ENCODE results near the gene NRN1L. TPM values are rescaled to one million over a fixed set of nuclear protein-coding genes. Genes with fewer than 3 reads are reported as not detected.
A peak's percentile ranks its signal among the peaks of the same experiment; 100 is the strongest.
"Not testable (repeated sequence)": the region's sequence is repeated elsewhere in the genome, so short reads cannot be mapped to it uniquely, and the experiment has no call there.

NRN1L gene
- not detected in 2 replicates for total RNA-seq (2014; rRNA removed)
- Bru-seq, nascent RNA: not detected
- BruChase-seq, experiment 1, labeled RNA remaining after a 6-hour chase: percentile 36 among the genes with signal in this experiment
- BruChase-seq, experiment 2, labeled RNA remaining after a 2-hour chase: not detected
- long read RNA-seq: 0 reads

GRCh38 chr16:67884684-67885083 lies at the start of gene NRN1L:
Gene NRN1L (plus strand): TSS chr16:67884885. CDS start chr16:67884904, 19 bp downstream.
- H3K36me3 ChIP-seq (ENCODE audit: low read depth, low read length): peaks cover 4% of the 10 kb centered on the region; the same call in 1 of the 2 replicates
- no peaks in the 10 kb centered on the region for H3K9me3 ChIP-seq (ENCODE audit: low read length)
- H3K4me1 ChIP-seq (ENCODE audit: insufficient read depth, low read length): peaks cover 6% of the 10 kb centered on the region; the same call in 1 of the 2 replicates
- H3K4me2 ChIP-seq (ENCODE audit: low read length): peak within 1 kb of the TSS; percentile 47; the same call in 1 of the 2 replicates
- peak; percentile 77 for DNase-seq
- no TSS peak for BruUV-seq (replicated peaks)
- ChIA-PET POLR2A (ENCODE audit: unreplicated experiment) (interaction anchor here (0.6 kb wide), 1 partner anchor 166 kb away, joined by 3 read pairs; the partner anchor contains the start of gene GFOD2), CTCF (interaction anchor here (0.6 to 1.7 kb wide), 2 partner anchors 40 to 65 kb away, joined by 4 read pairs; no protein-coding TSS in a partner anchor)
- ATAC-seq: peak; percentile 83
- intact Hi-C loops (cut with micrococcal nuclease): no loop called here
- no peaks in the 10 kb centered on the region for H4K20me1 ChIP-seq (ENCODE audit: low read length)
- H3K9me2 ChIP-seq (replicated peaks; ENCODE audit: low read length): no peaks in the 10 kb centered on the region
- H3K4me3 ChIP-seq (ENCODE audit: low read length): no peak within 1 kb of the TSS
- no peaks in the 10 kb centered on the region for H3F3A ChIP-seq (ENCODE audit: low read length, unreplicated experiment)
- no peaks in the 10 kb centered on the region for H3K79me2 ChIP-seq (ENCODE audit: low read length)
- no peak within 1 kb of the TSS for H3K9ac ChIP-seq (ENCODE audit: low read length)
- no peak within 1 kb of the TSS for H2AFZ ChIP-seq (ENCODE audit: low read length)
- TF ChIP-seq CTCF (conservative IDR thresholded peaks at IDR 0.05; ENCODE audit: low read depth, low read length): no peak
- no peak for TF ChIP-seq EZH2 (IDR thresholded peaks at IDR 0.05; ENCODE audit: low read length, unreplicated experiment)
- no peak for TF ChIP-seq EZH2phosphoT487 (IDR thresholded peaks at IDR 0.05; ENCODE audit: borderline replicate concordance, low read length)
- no peaks in the 10 kb centered on the region for H3K27me3 ChIP-seq (ENCODE audit: low read length)
- no peak within 1 kb of the TSS for H3K27ac ChIP-seq (ENCODE audit: low read length)

- intact Hi-C loops (cut with micrococcal nuclease); H3K36me3 ChIP-seq (ENCODE audit: low read depth, low read length); H3K9me3 ChIP-seq (ENCODE audit: low read length); H3F3A ChIP-seq (ENCODE audit: low read length, unreplicated experiment); DNase-seq; H3K27me3 ChIP-seq (ENCODE audit: low read length); H3K4me2 ChIP-seq (ENCODE audit: low read length); H4K20me1 ChIP-seq (ENCODE audit: low read length); H3K9me2 ChIP-seq (replicated peaks; ENCODE audit: low read length); ATAC-seq; H3K27ac ChIP-seq (ENCODE audit: low read length); H3K9ac ChIP-seq (ENCODE audit: low read length); BruUV-seq (replicated peaks); H3K4me3 ChIP-seq (ENCODE audit: low read length); H2AFZ ChIP-seq (ENCODE audit: low read length): not testable (repeated sequence)
- Histone ChIP-seq H3K4me1 (ENCODE audit: insufficient read depth, low read length) (peaks cover 15% of the 10 kb centered on the region), H3K79me2 (ENCODE audit: low read length) (peaks cover 15% of the 10 kb centered on the region)
- CTCF ChIA-PET: interaction anchor here (0.7 kb wide), 1 partner anchor 290 kb away, joined by 4 read pairs; no protein-coding TSS in a partner anchor
- POLR2A ChIA-PET (ENCODE audit: unreplicated experiment): interaction anchor here (0.6 kb wide), 1 partner anchor 275 kb away, joined by 16 read pairs; the partner anchor contains the start of gene CTCF
Measured at GRCh38 chr16:67837190-67837589, 47.5 kb upstream of the NRN1L start.

- no TSS peak for BruUV-seq (replicated peaks)
- no peak overlapping the region for H3K9ac ChIP-seq (ENCODE audit: low read length)
- no peaks in the 10 kb centered on the region for H3K9me2 ChIP-seq (replicated peaks; ENCODE audit: low read length)
- peaks cover 10% of the 10 kb centered on the region for H3K4me1 ChIP-seq (ENCODE audit: insufficient read depth, low read length)
- no peaks in the 10 kb centered on the region for H3F3A ChIP-seq (ENCODE audit: low read length, unreplicated experiment)
- ChIA-PET CTCF (no interaction called here), POLR2A (ENCODE audit: unreplicated experiment) (interaction anchor here (0.5 kb wide), 1 partner anchor 130 kb away, joined by 3 read pairs; no protein-coding TSS in a partner anchor)
- ATAC-seq (no peak), DNase-seq (no peak)
- no peak overlapping the region for H3K4me2 ChIP-seq (ENCODE audit: low read length)
- H2AFZ ChIP-seq (ENCODE audit: low read length): no peak overlapping the region
- H3K27me3 ChIP-seq (ENCODE audit: low read length): no peaks in the 10 kb centered on the region
- H3K4me3 ChIP-seq (ENCODE audit: low read length): no peak overlapping the region
- H4K20me1 ChIP-seq (ENCODE audit: low read length): no peaks in the 10 kb centered on the region
- H3K79me2 ChIP-seq (ENCODE audit: low read length): peaks cover 13% of the 10 kb centered on the region
- H3K36me3 ChIP-seq (ENCODE audit: low read depth, low read length): no peaks in the 10 kb centered on the region
- H3K27ac ChIP-seq (ENCODE audit: low read length): no peak overlapping the region
- intact Hi-C loops (cut with micrococcal nuclease): no loop called here
- no peaks in the 10 kb centered on the region for H3K9me3 ChIP-seq (ENCODE audit: low read length)
- TF ChIP-seq EZH2phosphoT487 (IDR thresholded peaks at IDR 0.05; ENCODE audit: borderline replicate concordance, low read length): no peak
- no peak for TF ChIP-seq EZH2 (IDR thresholded peaks at IDR 0.05; ENCODE audit: low read length, unreplicated experiment)
Measured at GRCh38 chr16:67837811-67838210, 46.9 kb upstream of the NRN1L start.
